Upper lobe of right lung (tissue), 1 donor: ENCODE results near the gene ASTN2. TPM values are rescaled to one million over a fixed set of nuclear protein-coding genes. Genes with fewer than 3 reads are reported as not detected.

ENCODE experiments used
- ATAC-seq: fragments of 200-7000 bp; cut with Tn5 transposase; one replicate; pipeline ENCODE4 v1.9.1; 2020; ENCODE audit warnings: mild to moderate bottlenecking, moderate library complexity
- DNase-seq: peaks from one replicate; pipeline ENCODE4 v3.0.0-alpha.2; 2020
- H3K27ac ChIP-seq: fragments of 200-600 bp; one replicate; pipeline ENCODE4 v1.8.0; 2022
- H3K27me3 ChIP-seq: fragments of 200-600 bp; one replicate; pipeline ENCODE4 v1.8.0; 2022; ENCODE audit warnings: mild to moderate bottlenecking
- H3K36me3 ChIP-seq: fragments of 200-600 bp; one replicate; pipeline ENCODE4 v1.8.0; 2022
- H3K4me1 ChIP-seq: fragments of 200-600 bp; one replicate; pipeline ENCODE4 v1.8.0; 2022
- H3K4me3 ChIP-seq: fragments of 200-600 bp; one replicate; pipeline ENCODE4 v1.8.0; 2022; ENCODE audit warnings: mild to moderate bottlenecking
- H3K9me3 ChIP-seq: fragments of 200-600 bp; one replicate; pipeline ENCODE4 v1.8.0; 2022
- CTCF ChIP-seq: fragments of 200-600 bp; IDR thresholded peaks from one replicate; pipeline ENCODE4 v1.8.0; 2022; ENCODE audit warnings: antibody characterized with exemption
- intact Hi-C: fragments of 100-400 bp; cut with DNase I; formaldehyde crosslinking; loops from one replicate; pipeline ENCODE4 v1.11.0; 2022
- total RNA-seq: library from RNA; stranded (reverse); fragmentation: NEBNext Ultra II Directional; extraction: Animal tissue kit (Norgen Biotek cat#: 25700); gene quantifications from one replicate; pipeline ENCODE4 v1.2.1, GENCODE V29; 2021
- donor health status: DM: no; HTN: yes; CAD: no; lungs with severe emphysema.

ASTN2 gene
- total RNA-seq, 1 donor from 2014 or later = 3.8 TPM

DNA sequence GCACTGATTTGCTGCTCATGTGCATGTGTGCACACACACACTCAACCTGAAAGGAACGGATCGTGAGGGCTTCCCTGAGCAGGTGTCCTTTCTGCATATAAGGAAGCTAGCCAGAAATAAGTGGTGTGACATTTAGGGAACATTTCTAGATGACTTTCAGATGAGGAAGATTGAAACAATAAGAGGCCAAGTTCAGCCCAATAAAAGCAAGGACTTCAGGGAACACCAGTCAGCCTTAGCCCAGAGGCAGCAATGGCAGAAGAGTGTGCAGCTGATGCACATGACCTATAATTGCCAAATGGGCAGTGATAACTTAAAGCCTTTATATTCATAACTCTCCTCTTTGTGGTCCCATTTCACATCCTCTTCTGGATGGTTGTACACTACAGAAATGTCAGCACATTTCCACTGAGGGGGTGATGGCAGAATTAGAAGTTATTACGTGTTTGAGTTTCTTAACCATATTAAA is 472.2 kb downstream of the ASTN2 start:
- Histone ChIP-seq H3K4me1 (no peaks in the 10 kb centered on the region), H3K27me3 (no peaks in the 10 kb centered on the region), H3K36me3 (no peaks in the 10 kb centered on the region), H3K27ac (no peak overlapping the region), H3K4me3 (no peak overlapping the region), H3K9me3 (no peaks in the 10 kb centered on the region)
- no peak for TF ChIP-seq CTCF
- DNase-seq = no peak
- intact Hi-C loops = no loop called here
- ATAC-seq = no peak

GRCh38 chr9:116941266-116941665 is 473.6 kb downstream of the ASTN2 start:
- Histone ChIP-seq H3K27ac (no peak overlapping the region), H3K9me3 (no peaks in the 10 kb centered on the region), H3K4me3 (no peak overlapping the region), H3K27me3 (no peaks in the 10 kb centered on the region), H3K4me1 (no peaks in the 10 kb centered on the region), H3K36me3 (no peaks in the 10 kb centered on the region)
- intact Hi-C loops = no loop called here
- ATAC-seq = no peak
- TF ChIP-seq CTCF = no peak
- DNase-seq = no peak

GRCh38 chr9:116940614-116941215 is 474.1 kb downstream of the ASTN2 start:
- H3K9me3 ChIP-seq = no peaks in the 10 kb centered on the region
- no peak overlapping the region for H3K27ac ChIP-seq
- intact Hi-C loops = no loop called here
- no peak overlapping the region for H3K4me3 ChIP-seq
- no peaks in the 10 kb centered on the region for H3K4me1 ChIP-seq
- ATAC-seq (no peak), DNase-seq (no peak)
- no peaks in the 10 kb centered on the region for H3K27me3 ChIP-seq
- TF ChIP-seq CTCF = no peak
- H3K36me3 ChIP-seq = no peaks in the 10 kb centered on the region

DNA sequence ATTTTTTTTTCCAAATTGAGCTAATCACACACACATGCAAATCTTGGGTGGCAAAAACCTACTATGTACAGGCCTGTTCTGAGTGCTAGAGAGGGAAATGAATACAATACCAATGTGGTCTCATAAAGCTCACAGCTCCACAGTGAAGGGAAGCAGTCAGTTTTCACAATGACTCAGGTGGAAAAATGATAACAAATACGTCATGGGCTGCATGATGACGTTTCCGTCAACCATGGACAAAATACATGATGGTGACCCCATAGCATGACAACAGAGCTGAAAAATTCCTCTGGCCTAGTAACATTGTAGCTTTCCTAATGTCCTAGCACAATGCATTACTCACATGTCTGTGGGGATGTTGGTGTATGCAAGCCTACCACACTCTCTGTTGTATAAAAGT is 475.2 kb downstream of the ASTN2 start:
- no peaks in the 10 kb centered on the region for H3K27me3 ChIP-seq
- intact Hi-C loops = no loop called here
- no peaks in the 10 kb centered on the region for H3K36me3 ChIP-seq
- no peak overlapping the region for H3K4me3 ChIP-seq
- H3K9me3 ChIP-seq = no peaks in the 10 kb centered on the region
- ATAC-seq = no peak
- H3K4me1 ChIP-seq = no peaks in the 10 kb centered on the region
- TF ChIP-seq CTCF = no peak
- no peak for DNase-seq
- no peak overlapping the region for H3K27ac ChIP-seq

DNA sequence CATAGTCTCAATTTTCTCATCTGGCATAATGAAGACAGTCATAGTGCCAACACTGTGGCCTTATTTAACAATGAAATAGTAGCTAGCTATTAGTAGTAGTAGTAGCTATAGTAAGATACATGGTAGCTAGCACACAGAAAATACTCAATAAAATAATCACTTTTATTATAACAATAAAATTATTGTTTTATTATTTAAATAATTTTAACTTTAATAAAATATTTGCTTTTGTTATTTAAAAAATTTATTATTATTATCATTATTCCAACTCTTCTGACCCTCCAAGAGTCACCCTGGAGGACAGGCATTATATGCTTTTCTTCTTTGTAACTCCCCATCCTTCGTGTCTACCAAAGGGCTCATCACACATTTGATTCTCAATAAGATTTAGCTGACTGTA is 475.7 kb downstream of the ASTN2 start:
- ATAC-seq (no peak), DNase-seq (no peak)
- H3K9me3 ChIP-seq = no peaks in the 10 kb centered on the region
- no peaks in the 10 kb centered on the region for H3K36me3 ChIP-seq
- H3K4me3 ChIP-seq = no peak overlapping the region
- no peaks in the 10 kb centered on the region for H3K27me3 ChIP-seq
- intact Hi-C loops = no loop called here
- H3K27ac ChIP-seq = no peak overlapping the region
- H3K4me1 ChIP-seq = no peaks in the 10 kb centered on the region
- no peak for TF ChIP-seq CTCF

DNA sequence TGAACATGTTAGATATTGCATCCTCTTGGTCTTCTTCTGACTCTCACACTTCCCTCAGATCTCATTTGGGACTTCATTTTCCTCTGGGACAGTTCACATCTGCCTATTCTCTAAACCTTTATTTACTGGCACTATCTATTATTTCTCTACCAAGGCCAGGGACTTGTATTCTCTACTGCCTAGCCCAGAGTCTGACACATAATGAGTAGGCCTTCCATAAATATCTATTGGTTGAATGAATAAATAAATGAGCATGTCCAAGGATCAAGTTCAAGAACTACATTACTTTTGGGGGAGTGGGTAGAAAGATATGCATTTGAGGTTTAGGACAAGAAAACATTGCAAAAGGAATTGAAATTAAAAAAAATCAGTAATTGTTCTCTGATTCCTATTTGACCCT is 477.5 kb downstream of the ASTN2 start:
- Histone ChIP-seq H3K27ac (no peak overlapping the region), H3K9me3 (no peaks in the 10 kb centered on the region), H3K4me1 (no peaks in the 10 kb centered on the region), H3K36me3 (no peaks in the 10 kb centered on the region), H3K4me3 (no peak overlapping the region), H3K27me3 (no peaks in the 10 kb centered on the region)
- DNase-seq = no peak
- intact Hi-C loops = no loop called here
- no peak for TF ChIP-seq CTCF
- no peak for ATAC-seq
